ENCODE measurements around the gene PIWIL1. TPM values are rescaled to one million over a fixed set of nuclear protein-coding genes. Genes with fewer than 3 reads are reported as not detected.
A peak's percentile ranks its signal among the peaks of the same experiment; 100 is the strongest.

The PIWIL1 gene
- total and polyA plus RNA-seq, 5 donors from 2014 or later: not detected

DNA sequence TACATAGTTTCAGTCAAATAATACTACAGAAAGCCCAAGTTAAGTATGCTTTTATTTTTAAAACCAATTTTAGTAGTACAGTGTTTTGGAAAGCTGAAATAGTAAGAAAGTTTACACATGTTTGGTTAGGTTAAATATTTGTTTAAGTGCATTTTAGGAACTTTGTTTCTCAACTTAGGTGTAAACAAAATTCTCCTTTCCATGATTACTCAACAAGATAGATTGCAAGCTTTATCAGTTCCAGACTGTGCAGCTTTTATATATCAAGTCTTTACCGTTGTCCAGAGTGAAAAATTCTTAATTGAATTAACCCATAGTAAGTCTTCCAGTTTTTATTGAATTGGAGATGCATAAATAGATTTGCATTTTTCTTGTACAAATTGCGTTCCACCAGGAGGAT, 45.1 kb downstream of the PIWIL1 start:
- H3K4me1 Mint-ChIP-seq: no peaks in the 10 kb centered on the region
- H3K27me3 Mint-ChIP-seq: peaks cover 5% of the 10 kb centered on the region
- Histone ChIP-seq H3K27me3 (ENCODE audit: control insufficient read depth, insufficient read depth, low read length) (no peaks in the 10 kb centered on the region), H3K9me3 (ENCODE audit: control insufficient read depth in 2 of 2, low read length in 2 of 2) (peaks cover 0 to 4% of the 10 kb centered on the region in 2 experiments), H3K27ac (ENCODE audit: insufficient read depth, low read length, poor library complexity, severe bottlenecking) (no peak overlapping the region), H3K36me3 (ENCODE audit: control insufficient read depth, insufficient read depth, low read length) (no peaks in the 10 kb centered on the region), H3K4me3 (ENCODE audit: low read depth, low read length) (no peak overlapping the region), H3K4me1 (ENCODE audit: control insufficient read depth, insufficient read depth, low read length, poor library complexity, severe bottlenecking) (no peaks in the 10 kb centered on the region)
- no peak for ATAC-seq (ENCODE audit: low read depth in 2 of 2)
- DNase-seq: no peak
- no peaks in the 10 kb centered on the region for H3K36me3 Mint-ChIP-seq
- H3K4me3 Mint-ChIP-seq: no peak overlapping the region
- H3K27ac Mint-ChIP-seq: no peak overlapping the region
- H3K9me3 Mint-ChIP-seq: peaks cover 0 to 6% (median 2%) of the 10 kb centered on the region in 7 donors

DNA sequence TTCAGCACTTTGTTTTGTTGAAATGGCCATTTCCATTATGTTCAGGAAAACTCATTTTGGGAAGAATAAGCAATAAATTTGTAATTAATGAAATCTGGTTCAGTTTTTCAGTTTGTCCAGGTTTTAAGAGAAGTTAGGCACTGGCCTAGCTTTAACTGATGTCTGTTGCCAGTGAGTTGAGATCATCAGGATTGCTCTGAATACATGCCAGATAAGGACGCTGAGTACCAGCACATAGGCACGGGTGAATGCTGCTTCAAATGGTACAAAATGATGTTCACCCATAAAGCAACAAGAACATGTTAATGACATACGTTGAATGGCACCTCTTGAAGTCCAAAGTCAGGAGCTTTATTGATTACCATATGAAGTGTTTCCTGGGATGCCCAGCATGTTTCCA, 46.5 kb downstream of the PIWIL1 start:
- H3K27ac Mint-ChIP-seq: no peak overlapping the region
- peaks cover 0 to 5% of the 10 kb centered on the region in 2 experiments for H3K9me3 ChIP-seq (ENCODE audit: control insufficient read depth in 2 of 2, low read length in 2 of 2)
- ATAC-seq (ENCODE audit: low read depth in 2 of 2) (no peak), DNase-seq (no peak)
- H3K27me3 ChIP-seq (ENCODE audit: control insufficient read depth, insufficient read depth, low read length): no peaks in the 10 kb centered on the region
- H3K4me3 ChIP-seq (ENCODE audit: low read depth, low read length): no peak overlapping the region
- H3K4me1 Mint-ChIP-seq: no peaks in the 10 kb centered on the region
- H3K4me1 ChIP-seq (ENCODE audit: control insufficient read depth, insufficient read depth, low read length, poor library complexity, severe bottlenecking): no peaks in the 10 kb centered on the region
- H3K9me3 Mint-ChIP-seq: peaks cover 0 to 7% (median 2%) of the 10 kb centered on the region in 7 donors
- H3K36me3 Mint-ChIP-seq: no peaks in the 10 kb centered on the region
- H3K27ac ChIP-seq (ENCODE audit: insufficient read depth, low read length, poor library complexity, severe bottlenecking): no peak overlapping the region
- H3K36me3 ChIP-seq (ENCODE audit: control insufficient read depth, insufficient read depth, low read length): no peaks in the 10 kb centered on the region
- peaks cover 5% of the 10 kb centered on the region for H3K27me3 Mint-ChIP-seq
- H3K4me3 Mint-ChIP-seq: no peak overlapping the region

DNA sequence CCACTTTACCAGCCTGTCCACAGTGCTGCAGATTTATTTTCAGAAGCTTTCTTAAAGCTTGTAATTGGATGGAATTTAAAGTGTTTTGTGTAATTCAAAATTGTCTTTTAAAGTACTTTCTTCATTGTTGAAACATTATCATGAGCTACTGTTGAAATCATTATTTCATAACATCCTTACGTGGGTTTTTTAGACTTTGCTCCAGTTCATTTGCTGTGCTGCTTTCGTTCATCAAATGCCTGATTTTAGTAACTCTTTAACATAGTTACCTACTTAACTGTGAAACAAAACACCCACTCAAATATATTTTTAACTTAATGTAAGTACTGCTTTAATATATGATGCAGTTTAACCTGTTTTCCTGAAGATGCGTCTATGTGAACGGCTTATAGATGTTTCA, 47.5 kb downstream of the PIWIL1 start:
- Histone ChIP-seq H3K36me3 (ENCODE audit: control insufficient read depth, insufficient read depth, low read length) (no peaks in the 10 kb centered on the region), H3K27ac (ENCODE audit: insufficient read depth, low read length, poor library complexity, severe bottlenecking) (no peak overlapping the region), H3K27me3 (ENCODE audit: control insufficient read depth, insufficient read depth, low read length) (no peaks in the 10 kb centered on the region), H3K4me3 (ENCODE audit: low read depth, low read length) (no peak overlapping the region), H3K9me3 (ENCODE audit: control insufficient read depth in 2 of 2, low read length in 2 of 2) (peaks cover 0 to 5% of the 10 kb centered on the region in 2 experiments), H3K4me1 (ENCODE audit: control insufficient read depth, insufficient read depth, low read length, poor library complexity, severe bottlenecking) (no peaks in the 10 kb centered on the region)
- H3K27ac Mint-ChIP-seq: no peak overlapping the region
- ATAC-seq (ENCODE audit: low read depth in 2 of 2) (no peak), DNase-seq (no peak)
- H3K27me3 Mint-ChIP-seq: peaks cover 5% of the 10 kb centered on the region
- H3K4me3 Mint-ChIP-seq: no peak overlapping the region
- peaks cover 0 to 8% (median 2%) of the 10 kb centered on the region in 7 donors for H3K9me3 Mint-ChIP-seq
- H3K36me3 Mint-ChIP-seq: no peaks in the 10 kb centered on the region
- H3K4me1 Mint-ChIP-seq: peaks cover 0 to 4% (median 0%) of the 10 kb centered on the region in 4 donors

DNA sequence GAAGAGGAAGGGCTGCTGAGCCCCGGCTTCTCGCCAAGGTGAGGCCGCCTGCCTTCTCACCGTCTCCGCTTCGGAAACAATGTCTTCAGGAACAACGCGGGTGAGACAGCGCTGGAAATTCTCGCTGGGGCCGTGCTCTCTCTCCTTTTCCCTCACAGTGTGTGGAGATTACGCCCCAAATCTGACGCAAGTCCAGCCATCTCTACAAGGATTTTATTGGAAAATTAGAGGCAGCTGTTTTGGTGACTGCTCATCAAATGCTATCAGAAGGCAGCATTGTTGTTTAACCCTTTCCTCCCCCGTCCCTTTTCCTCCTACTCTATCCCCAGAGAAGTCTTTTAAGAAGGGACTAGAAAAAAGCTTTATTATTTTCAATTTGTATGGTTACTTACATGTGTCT, 53.5 kb downstream of the PIWIL1 start:
- Mint-ChIP-seq H3K9me3 (peaks cover 0 to 8% (median 2%) of the 10 kb centered on the region in 7 donors), H3K36me3 (no peaks in the 10 kb centered on the region), H3K4me1 (peaks cover 0 to 4% (median 0%) of the 10 kb centered on the region in 4 donors), H3K4me3 (no peak overlapping the region), H3K27ac (no peak overlapping the region), H3K27me3 (no peaks in the 10 kb centered on the region)
- Histone ChIP-seq H3K4me1 (ENCODE audit: control insufficient read depth, insufficient read depth, low read length, poor library complexity, severe bottlenecking) (no peaks in the 10 kb centered on the region), H3K9me3 (ENCODE audit: control insufficient read depth in 2 of 2, low read length in 2 of 2) (peaks cover 0 to 5% of the 10 kb centered on the region in 2 experiments), H3K27me3 (ENCODE audit: control insufficient read depth, insufficient read depth, low read length) (no peaks in the 10 kb centered on the region), H3K27ac (ENCODE audit: insufficient read depth, low read length, poor library complexity, severe bottlenecking) (no peak overlapping the region), H3K36me3 (ENCODE audit: control insufficient read depth, insufficient read depth, low read length) (no peaks in the 10 kb centered on the region), H3K4me3 (ENCODE audit: low read depth, low read length) (no peak overlapping the region)
- DNase-seq (no peak), ATAC-seq (ENCODE audit: low read depth in 2 of 2) (no peak)

DNA sequence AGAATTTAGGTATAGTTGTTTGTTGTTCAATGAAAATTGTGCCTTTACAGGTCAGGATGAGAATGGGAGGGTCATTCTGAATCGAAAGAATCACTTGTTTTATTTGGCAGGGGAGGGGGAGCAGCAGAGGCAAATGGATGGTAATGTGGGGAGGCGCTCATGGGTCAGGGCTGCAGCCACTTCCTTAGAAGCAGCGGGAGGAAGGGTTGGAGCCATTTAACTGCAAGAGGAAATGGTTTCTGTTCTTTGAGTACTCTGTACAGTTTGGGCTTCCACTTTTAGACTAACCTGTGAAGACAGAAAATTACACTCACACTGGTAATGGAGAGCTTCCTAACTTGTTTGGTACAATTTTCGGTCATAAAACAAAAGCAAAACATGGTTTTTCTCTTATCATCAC, 57.2 kb downstream of the PIWIL1 start:
- Histone ChIP-seq H3K4me3 (ENCODE audit: low read depth, low read length) (no peak overlapping the region), H3K27ac (ENCODE audit: insufficient read depth, low read length, poor library complexity, severe bottlenecking) (no peak overlapping the region), H3K27me3 (ENCODE audit: control insufficient read depth, insufficient read depth, low read length) (no peaks in the 10 kb centered on the region), H3K4me1 (ENCODE audit: control insufficient read depth, insufficient read depth, low read length, poor library complexity, severe bottlenecking) (no peaks in the 10 kb centered on the region), H3K36me3 (ENCODE audit: control insufficient read depth, insufficient read depth, low read length) (no peaks in the 10 kb centered on the region), H3K9me3 (ENCODE audit: control insufficient read depth in 2 of 2, low read length in 2 of 2) (no peaks in the 10 kb centered on the region)
- Mint-ChIP-seq H3K27ac (no peak overlapping the region), H3K27me3 (peaks cover 4% of the 10 kb centered on the region), H3K4me1 (no peaks in the 10 kb centered on the region), H3K9me3 (peaks cover 0 to 5% (median 0%) of the 10 kb centered on the region in 7 donors), H3K36me3 (no peaks in the 10 kb centered on the region), H3K4me3 (no peak overlapping the region)
- DNase-seq: no peak
- no peak for ATAC-seq (ENCODE audit: low read depth in 2 of 2)

DNA sequence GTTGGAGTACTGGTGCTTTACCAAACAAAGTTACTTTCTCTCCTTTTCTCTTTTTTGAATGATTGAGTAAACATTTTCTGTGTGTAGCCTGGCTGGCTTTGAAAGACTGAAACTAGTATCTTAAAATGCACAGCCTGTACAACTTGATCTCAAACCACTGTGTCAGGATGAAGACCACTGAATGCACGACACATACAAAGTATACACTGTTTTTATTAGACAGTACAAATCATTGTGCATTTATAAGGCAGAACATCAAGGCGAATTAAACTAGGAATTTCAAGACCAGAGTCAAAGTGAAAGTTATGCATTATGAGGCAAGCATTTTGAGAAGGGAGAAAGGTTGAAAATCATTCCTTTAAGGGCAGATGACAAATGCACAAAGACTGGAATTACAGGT, 59.0 kb downstream of the PIWIL1 start:
- peaks cover 4% of the 10 kb centered on the region for H3K27me3 Mint-ChIP-seq
- no peak for DNase-seq

DNA sequence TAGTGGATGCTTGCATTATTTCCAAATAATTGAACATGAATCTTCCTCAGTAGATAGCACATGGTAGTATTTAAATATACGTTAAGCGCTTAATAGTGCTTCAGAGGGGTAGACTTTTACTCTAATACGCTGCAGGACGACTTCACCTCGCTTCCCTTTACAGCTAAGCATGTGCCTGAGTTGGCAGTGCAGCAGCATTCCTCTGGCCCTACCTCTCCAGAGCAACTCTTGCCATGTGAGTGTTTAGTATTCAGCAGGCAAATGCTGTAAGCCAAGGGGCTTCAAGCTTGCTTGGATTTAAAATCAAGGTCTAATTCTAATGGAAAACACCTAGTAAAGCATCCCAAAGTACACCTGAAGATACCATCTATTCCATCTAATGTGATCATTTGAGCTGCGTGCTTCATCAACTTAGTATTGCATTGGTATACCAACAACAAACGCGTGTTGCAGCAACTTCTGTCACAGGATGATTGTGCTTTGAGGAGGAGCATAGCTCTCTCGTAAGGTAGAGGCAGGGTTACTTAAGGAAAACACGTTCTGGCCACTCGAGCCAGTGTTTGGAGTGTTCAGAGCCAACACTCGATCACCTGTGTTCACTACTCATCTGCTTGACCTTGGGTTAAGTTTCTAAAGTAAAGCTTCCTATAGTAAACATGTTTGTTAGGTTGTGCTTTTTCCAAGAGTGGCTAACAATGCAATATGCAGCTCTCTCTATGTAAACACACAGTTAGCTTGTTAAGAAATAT, 60.6 kb downstream of the PIWIL1 start:
- ATAC-seq (ENCODE audit: low read depth in 2 of 2) (no peak), DNase-seq (no peak)
- Histone ChIP-seq H3K4me3 (ENCODE audit: low read depth, low read length) (no peak overlapping the region), H3K27me3 (ENCODE audit: control insufficient read depth, insufficient read depth, low read length) (no peaks in the 10 kb centered on the region), H3K4me1 (ENCODE audit: control insufficient read depth, insufficient read depth, low read length, poor library complexity, severe bottlenecking) (no peaks in the 10 kb centered on the region), H3K27ac (ENCODE audit: insufficient read depth, low read length, poor library complexity, severe bottlenecking) (no peak overlapping the region), H3K36me3 (ENCODE audit: control insufficient read depth, insufficient read depth, low read length) (no peaks in the 10 kb centered on the region), H3K9me3 (ENCODE audit: control insufficient read depth in 2 of 2, low read length in 2 of 2) (no peaks in the 10 kb centered on the region)
- Mint-ChIP-seq H3K4me1 (no peaks in the 10 kb centered on the region), H3K27ac (no peak overlapping the region), H3K36me3 (no peaks in the 10 kb centered on the region), H3K27me3 (peaks cover 12% of the 10 kb centered on the region), H3K9me3 (peaks cover 0 to 4% (median 0%) of the 10 kb centered on the region in 7 donors), H3K4me3 (no peak overlapping the region)

More for the DNA sequence above, 59.0 kb downstream of the PIWIL1 start:
- Mint-ChIP-seq H3K9me3 (peaks cover 0 to 4% (median 0%) of the 10 kb centered on the region in 7 donors), H3K4me1 (no peaks in the 10 kb centered on the region), H3K4me3 (peak overlapping the region in 1 of 4 donors; percentile 22), H3K27ac (no peak overlapping the region), H3K36me3 (no peaks in the 10 kb centered on the region)
- Histone ChIP-seq H3K4me3 (ENCODE audit: low read depth, low read length) (no peak overlapping the region), H3K36me3 (ENCODE audit: control insufficient read depth, insufficient read depth, low read length) (no peaks in the 10 kb centered on the region), H3K27me3 (ENCODE audit: control insufficient read depth, insufficient read depth, low read length) (no peaks in the 10 kb centered on the region), H3K9me3 (ENCODE audit: control insufficient read depth in 2 of 2, low read length in 2 of 2) (no peaks in the 10 kb centered on the region), H3K4me1 (ENCODE audit: control insufficient read depth, insufficient read depth, low read length, poor library complexity, severe bottlenecking) (no peaks in the 10 kb centered on the region), H3K27ac (ENCODE audit: insufficient read depth, low read length, poor library complexity, severe bottlenecking) (no peak overlapping the region)
- ATAC-seq (ENCODE audit: low read depth in 2 of 2): no peak

DNA sequence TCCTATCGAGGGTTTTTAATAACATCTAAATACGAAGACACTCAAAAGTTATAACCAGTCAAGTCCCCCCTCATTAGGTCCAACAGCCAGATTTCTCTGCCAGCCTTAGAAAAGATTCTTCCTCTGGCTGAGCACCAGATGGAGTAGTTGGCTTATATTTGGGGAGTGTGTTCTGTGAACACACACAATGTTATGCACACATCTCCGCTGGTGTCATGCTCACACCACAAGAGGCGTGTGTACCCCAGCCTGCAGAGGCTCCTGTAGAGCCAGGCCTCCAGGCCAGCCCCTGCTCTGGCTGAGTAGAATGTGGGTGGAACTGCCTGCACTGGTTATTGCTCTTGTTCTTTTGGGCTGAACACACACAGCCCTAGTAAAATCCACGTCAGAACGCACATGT, 64.0 kb downstream of the PIWIL1 start:
- DNase-seq: no peak

More for the DNA sequence above, 64.0 kb downstream of the PIWIL1 start:
- Mint-ChIP-seq H3K27me3 (peaks cover 12% of the 10 kb centered on the region), H3K9me3 (no peaks in the 10 kb centered on the region), H3K4me1 (no peaks in the 10 kb centered on the region), H3K27ac (no peak overlapping the region), H3K4me3 (no peak overlapping the region), H3K36me3 (no peaks in the 10 kb centered on the region)
- H3K4me3 ChIP-seq (ENCODE audit: low read depth, low read length): no peak overlapping the region
- H3K27ac ChIP-seq (ENCODE audit: insufficient read depth, low read length, poor library complexity, severe bottlenecking): no peak overlapping the region
- no peaks in the 10 kb centered on the region for H3K27me3 ChIP-seq (ENCODE audit: control insufficient read depth, insufficient read depth, low read length)
- no peak for ATAC-seq (ENCODE audit: low read depth in 2 of 2)
- H3K9me3 ChIP-seq (ENCODE audit: control insufficient read depth in 2 of 2, low read length in 2 of 2): no peaks in the 10 kb centered on the region
- H3K4me1 ChIP-seq (ENCODE audit: control insufficient read depth, insufficient read depth, low read length, poor library complexity, severe bottlenecking): no peaks in the 10 kb centered on the region
- H3K36me3 ChIP-seq (ENCODE audit: control insufficient read depth, insufficient read depth, low read length): no peaks in the 10 kb centered on the region

Data from CD4-positive, CD25-positive, alpha-beta regulatory T cell (primary cell).